ENCODE results near the gene ARF6. TPM values are rescaled to one million over a fixed set of nuclear protein-coding genes. Genes with fewer than 3 reads are reported as not detected.

ARF6 gene
- total RNA-seq, 1 experiment from 2014 or later: 88.8 TPM

- BruUV-seq (replicated peaks): no TSS peak
- no peak for DNase-seq (ENCODE audit: low read depth, low spot score)
- CTCF ChIA-PET: no interaction called here
These were observed 33.9 kb downstream of the ARF6 start for GRCh38 chr14:49926803-49927202.

More at GRCh38 chr14:49926803-49927202, 33.9 kb downstream of the ARF6 start:
- H2AFZ ChIP-seq (ENCODE audit: low read depth, low read length, poor library complexity, severe bottlenecking): no peak overlapping the region
- H3K4me2 ChIP-seq (ENCODE audit: low read length): no peak overlapping the region
- H3K27ac ChIP-seq (ENCODE audit: low read depth, low read length): no peak overlapping the region
- H4K20me1 ChIP-seq (ENCODE audit: insufficient read depth): no peaks in the 10 kb centered on the region
- peaks cover 0 to 10% of the 10 kb centered on the region in 2 experiments; a peak in 3 of 4 replicates for H3K4me1 ChIP-seq (ENCODE audit: control insufficient read depth in 1 of 2, insufficient read depth in 2 of 2, low read length in 2 of 2)
- RAD21 ChIA-PET (ENCODE audit: low non-redundant PET in 1 of 2, low total read pairs in 2 of 2, uncharacterized antibody in 2 of 2, unreplicated experiment in 2 of 2): no interaction called here
- TF ChIP-seq POLR2A (IDR thresholded peaks at IDR 0.05; ENCODE audit: borderline replicate concordance, extremely low read depth, insufficient read depth, insufficient read length) (no peak), CTCF (IDR thresholded peaks at IDR 0.05 in 2 of 3, conservative IDR thresholded peaks at IDR 0.05 in 1 of 3; ENCODE audit: borderline replicate concordance in 1 of 3, insufficient read depth in 1 of 3, low read depth in 2 of 3, low read length in 2 of 3) (no peak), ZNF274 (IDR thresholded peaks at IDR 0.05; ENCODE audit: low read depth, low read length) (no peak), FOSL1 (IDR thresholded peaks at IDR 0.05; ENCODE audit: low read depth) (no peak), CEBPB (IDR thresholded peaks at IDR 0.05; ENCODE audit: low read depth) (no peak), YY1 (IDR thresholded peaks at IDR 0.05; ENCODE audit: extremely low read depth, insufficient replicate concordance, low read depth, low read length) (no peak), RAD21 (IDR thresholded peaks at IDR 0.05; ENCODE audit: low read depth) (no peak), EZH2 (IDR thresholded peaks at IDR 0.05) (no peak), SRF (IDR thresholded peaks at IDR 0.05; ENCODE audit: low read depth) (no peak), REST (IDR thresholded peaks at IDR 0.05; ENCODE audit: low read depth) (no peak), EZH2phosphoT487 (IDR thresholded peaks at IDR 0.05; ENCODE audit: borderline replicate concordance) (no peak), SP1 (IDR thresholded peaks at IDR 0.05; ENCODE audit: low read depth) (no peak), JUND (IDR thresholded peaks at IDR 0.05) (no peak), SIN3A (IDR thresholded peaks at IDR 0.05; ENCODE audit: low read depth) (no peak), ZBTB33 (IDR thresholded peaks at IDR 0.05; ENCODE audit: extremely low read depth, insufficient replicate concordance, low read length) (no peak)
- no peaks in the 10 kb centered on the region for H3K27me3 ChIP-seq (ENCODE audit: insufficient read depth, low read length)
- intact Hi-C loops (cut with micrococcal nuclease): no loop called here
- no peak for ATAC-seq
- H3K79me2 ChIP-seq (ENCODE audit: insufficient read depth, low read length): no peaks in the 10 kb centered on the region
- no peaks in the 10 kb centered on the region for H3K36me3 ChIP-seq (ENCODE audit: control insufficient read depth in 1 of 2, insufficient read depth in 2 of 2, low read length in 2 of 2)
- H3K9me2 ChIP-seq (ENCODE audit: insufficient read depth): no peaks in the 10 kb centered on the region
- POLR2A ChIA-PET: interaction anchor here (0.9 to 1.0 kb wide), 2 partner anchors 49 to 135 kb away, joined by 3 to 6 read pairs; no protein-coding TSS in a partner anchor
- H3K9me3 ChIP-seq (ENCODE audit: control insufficient read depth in 1 of 2, insufficient read depth in 1 of 2, low read depth in 1 of 2, low read length in 2 of 2): no peaks in the 10 kb centered on the region
- no peak overlapping the region for H3K9ac ChIP-seq (ENCODE audit: low read length)
- H3K4me3 ChIP-seq (replicated peaks in 1 of 2; ENCODE audit: low read depth in 1 of 2, low read length in 2 of 2): no peak overlapping the region

Measured in HCT116 (cell line).